Endothelial cell of umbilical vein (primary cell): ENCODE results near the gene LTBP1.

Experiments used
- CTCF ChIP-seq, 2 donors: IDR thresholded peaks; 1 replicate in 1 of 2; 2 replicates in 1 of 2; pipeline ENCODE4 v1.5.1; 2011; ENCODE audit warnings: low read length in 2 of 2, mild to moderate bottlenecking in 2 of 2, moderate library complexity in 2 of 2, control low read depth in 1 of 2, inconsistent platforms in 1 of 2, low read depth in 1 of 2; ENCODE audit not compliant: insufficient read depth in 1 of 2; ENCODE audit errors: extremely low read depth in 1 of 2
- EZH2 ChIP-seq: IDR thresholded peaks from 2 replicates; pipeline ENCODE4 v1.6.1; 2012; ENCODE audit warnings: borderline replicate concordance, low read depth, mild to moderate bottlenecking, moderate library complexity, low read length, inconsistent platforms; ENCODE audit not compliant: severe bottlenecking
- FOS ChIP-seq: IDR thresholded peaks from 2 replicates; pipeline ENCODE4 v1.6.1; 2011; ENCODE audit warnings: mild to moderate bottlenecking, low read length, moderate library complexity, borderline replicate concordance; ENCODE audit not compliant: insufficient read depth
- MAX ChIP-seq: IDR thresholded peaks from 2 replicates; pipeline ENCODE4 v1.6.1; 2011; ENCODE audit not compliant: insufficient read depth, insufficient read length
- MYC ChIP-seq: IDR thresholded peaks from one replicate; pipeline ENCODE4 v1.6.1; 2011; ENCODE audit warnings: mild to moderate bottlenecking, low read depth, low read length
- POLR2A ChIP-seq: IDR thresholded peaks from 2 replicates; pipeline ENCODE4 v1.6.1; 2012; ENCODE audit warnings: low read depth, mild to moderate bottlenecking, control low read depth, low read length

- no peak for TF ChIP-seq EZH2
- no peak for TF ChIP-seq CTCF (IDR thresholded peaks at IDR 0.05; ENCODE audit: extremely low read depth in 1 of 2, insufficient read depth in 1 of 2, low read depth in 1 of 2, low read length in 2 of 2)
- TF ChIP-seq POLR2A, result no peak
- no peak for TF ChIP-seq MAX
- TF ChIP-seq FOS, result no peak
- TF ChIP-seq MYC, result no peak
These were observed 144.9 kb downstream of the LTBP1 start for GRCh38 chr2:33091541-33092123.
